GM12872 (cell line): ENCODE measurements around the gene NUP93.

Source experiments
- TF ChIP-seq, protein P1 (sequence below): IDR thresholded peaks from 3 replicates; pipeline ENCODE4 v1.5.1; 2011; ENCODE audit warnings: low read depth, mild to moderate bottlenecking, low read length, moderate library complexity; ENCODE audit not compliant: insufficient read depth

NUP93 gene

GRCh38 chr16:56700195-56700594 is 29.7 kb upstream of the NUP93 start:
- TF ChIP-seq, protein P1, sequence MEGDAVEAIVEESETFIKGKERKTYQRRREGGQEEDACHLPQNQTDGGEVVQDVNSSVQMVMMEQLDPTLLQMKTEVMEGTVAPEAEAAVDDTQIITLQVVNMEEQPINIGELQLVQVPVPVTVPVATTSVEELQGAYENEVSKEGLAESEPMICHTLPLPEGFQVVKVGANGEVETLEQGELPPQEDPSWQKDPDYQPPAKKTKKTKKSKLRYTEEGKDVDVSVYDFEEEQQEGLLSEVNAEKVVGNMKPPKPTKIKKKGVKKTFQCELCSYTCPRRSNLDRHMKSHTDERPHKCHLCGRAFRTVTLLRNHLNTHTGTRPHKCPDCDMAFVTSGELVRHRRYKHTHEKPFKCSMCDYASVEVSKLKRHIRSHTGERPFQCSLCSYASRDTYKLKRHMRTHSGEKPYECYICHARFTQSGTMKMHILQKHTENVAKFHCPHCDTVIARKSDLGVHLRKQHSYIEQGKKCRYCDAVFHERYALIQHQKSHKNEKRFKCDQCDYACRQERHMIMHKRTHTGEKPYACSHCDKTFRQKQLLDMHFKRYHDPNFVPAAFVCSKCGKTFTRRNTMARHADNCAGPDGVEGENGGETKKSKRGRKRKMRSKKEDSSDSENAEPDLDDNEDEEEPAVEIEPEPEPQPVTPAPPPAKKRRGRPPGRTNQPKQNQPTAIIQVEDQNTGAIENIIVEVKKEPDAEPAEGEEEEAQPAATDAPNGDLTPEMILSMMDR = no peak

DNA sequence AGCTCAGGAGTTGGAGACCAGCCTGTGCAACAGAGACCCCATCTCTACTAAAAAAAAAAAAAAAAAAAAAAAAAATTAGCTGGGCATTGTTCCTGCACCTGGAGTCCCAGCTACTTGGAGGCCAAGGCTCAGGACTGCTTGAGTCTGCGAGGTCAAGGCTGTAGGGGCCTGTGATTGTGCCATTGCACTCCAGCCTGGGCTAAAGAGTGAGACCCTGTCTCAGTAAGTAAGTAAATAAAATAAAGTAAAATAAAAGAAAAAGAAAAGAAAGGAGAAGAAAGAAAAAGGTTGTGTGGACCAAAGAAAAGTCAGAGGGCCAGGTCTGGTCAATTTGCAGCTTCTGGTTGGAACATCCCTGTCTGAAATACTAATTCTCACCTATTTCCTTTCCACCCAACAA is 29.3 kb upstream of the NUP93 start:
- TF ChIP-seq, protein P1 = no peak

GRCh38 chr16:56701534-56701933 is 28.4 kb upstream of the NUP93 start:
- TF ChIP-seq, protein P1 = no peak

GRCh38 chr16:56702836-56703235 is 27.1 kb upstream of the NUP93 start:
- TF ChIP-seq, protein P1 = no peak

DNA sequence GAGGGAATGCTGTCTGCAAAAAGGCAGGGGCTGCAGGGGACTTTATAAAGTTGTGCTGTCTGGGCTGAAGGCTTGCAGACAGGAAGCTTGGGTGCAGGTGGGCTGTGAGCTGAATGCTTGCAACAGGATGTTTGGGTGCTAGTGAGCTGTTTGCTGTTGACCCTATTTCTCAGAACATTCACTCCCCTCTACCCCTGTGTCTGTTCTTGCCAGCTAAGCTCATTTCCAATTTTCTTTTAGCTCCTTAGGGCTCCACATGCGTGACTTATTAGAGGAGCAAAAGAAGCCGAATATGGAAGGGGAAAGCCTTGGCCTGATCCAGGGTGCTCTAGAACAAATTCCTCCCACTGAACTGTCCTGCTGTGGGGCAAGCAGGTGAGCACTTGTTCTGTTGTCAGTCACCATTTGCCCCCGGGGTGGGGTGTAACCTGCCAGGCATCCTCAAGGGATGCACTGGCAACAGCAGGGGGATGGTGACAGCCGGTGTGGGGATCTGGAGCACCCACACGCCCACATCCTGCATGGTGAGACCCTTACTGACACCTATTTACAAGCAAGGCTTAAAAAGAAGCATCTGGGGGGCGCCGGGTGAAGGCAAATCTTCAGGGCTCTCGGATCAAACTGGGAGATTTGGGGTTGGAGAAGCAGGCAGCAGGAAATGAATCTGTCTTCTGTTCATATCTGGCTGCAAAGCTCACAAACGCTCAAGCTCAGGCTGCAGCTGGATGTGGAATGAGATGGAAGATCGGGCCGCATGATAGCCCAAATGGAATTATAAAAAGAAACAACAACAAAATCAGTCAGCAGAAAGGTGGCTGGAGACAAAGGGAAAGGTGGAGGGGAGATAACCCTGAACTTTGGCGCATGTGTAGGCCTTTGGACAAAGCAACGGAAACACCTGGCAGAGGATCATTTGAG is 21.1 kb upstream of the NUP93 start:
- TF ChIP-seq, protein P1 = no peak

- TF ChIP-seq, protein P1 = no peak
Measured at GRCh38 chr16:56709443-56710040, 20.4 kb upstream of the NUP93 start.

DNA sequence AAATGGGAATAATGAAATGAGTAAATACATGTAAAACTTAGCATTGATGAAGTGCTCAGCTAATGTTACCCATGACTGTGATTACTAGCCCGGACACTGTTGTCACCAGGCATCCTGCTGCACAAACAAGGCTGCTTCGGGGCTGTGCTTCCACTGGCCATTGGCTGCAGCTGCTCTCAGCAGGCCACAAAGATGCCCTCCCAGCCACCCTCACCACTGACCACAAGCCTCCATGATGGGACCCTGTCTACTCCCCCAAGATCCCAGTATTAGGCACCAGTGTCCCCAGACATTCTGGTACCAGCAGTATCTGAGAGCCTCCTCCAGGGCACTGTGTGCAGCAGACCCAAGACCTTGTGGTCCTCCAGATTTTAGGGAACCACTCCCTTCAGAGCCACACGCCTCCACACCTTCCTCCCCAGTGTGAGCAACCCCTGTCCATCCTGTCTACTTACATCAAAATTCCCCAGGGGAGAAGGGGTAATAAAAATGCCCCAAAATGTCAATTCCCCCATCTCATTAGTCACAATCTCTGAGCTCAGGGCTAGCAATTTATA is 19.7 kb upstream of the NUP93 start:
- TF ChIP-seq, protein P1 = no peak
